H54 (cell line): Measurements from ENCODE around the gene LRCH1.
"Not testable (repeated sequence)": the region's sequence is repeated elsewhere in the genome, so short reads cannot be mapped to it uniquely, and the experiment has no call there.

ENCODE experiments used
- DNase-seq: peaks from one replicate; pipeline ENCODE4 v3.0.0; 2011; ENCODE audit warnings: low spot score, mixed read lengths; ENCODE audit not compliant: insufficient read length
- FAIRE-seq: peaks from 3 replicates; lab custom pipeline; 2011; peaks lifted over from hg19 to GRCh38; lab: Jason Lieb, UNC
- POLR2A ChIP-seq: IDR thresholded peaks from 2 replicates; pipeline ENCODE4 v1.6.1; 2011; ENCODE audit warnings: low read depth, mild to moderate bottlenecking, low read length

The LRCH1 gene

GRCh38 chr13:46552889-46553520 is at the start of gene LRCH1:
Gene LRCH1 (plus strand): TSS chr13:46553170. CDS start chr13:46553397, 227 bp downstream.
- DNase-seq, result peak; percentile 58
- TF ChIP-seq POLR2A, result peak; percentile 38; the same call in 1 of the 2 replicates
- FAIRE-seq, result no peak

- no peak for FAIRE-seq
- no peak for TF ChIP-seq POLR2A
- no peak for DNase-seq
These were observed 48.9 kb upstream of the LRCH1 start for GRCh38 chr13:46504036-46504435.

GRCh38 chr13:46507981-46508380 is 45.0 kb upstream of the LRCH1 start:
- no peak for TF ChIP-seq POLR2A
- DNase-seq (no peak), FAIRE-seq (no peak)

GRCh38 chr13:46509981-46510380 is 43.0 kb upstream of the LRCH1 start:
- TF ChIP-seq POLR2A, result no peak
- no peak for DNase-seq
- no peak for FAIRE-seq

GRCh38 chr13:46515803-46516202 is 37.2 kb upstream of the LRCH1 start:
- no peak for FAIRE-seq
- no peak for TF ChIP-seq POLR2A
- DNase-seq, result no peak

GRCh38 chr13:46516599-46517338 is 36.2 kb upstream of the LRCH1 start:
- no peak for FAIRE-seq
- no peak for TF ChIP-seq POLR2A

GRCh38 chr13:46517748-46518147 is 35.2 kb upstream of the LRCH1 start:
- DNase-seq, FAIRE-seq: not testable (repeated sequence)

More at GRCh38 chr13:46516599-46517338, 36.2 kb upstream of the LRCH1 start:
- DNase-seq, result no peak

- no peak for TF ChIP-seq POLR2A
- FAIRE-seq (no peak), DNase-seq (no peak)
These were observed 33.8 kb upstream of the LRCH1 start for GRCh38 chr13:46519182-46519581.

GRCh38 chr13:46520166-46520565 is 32.8 kb upstream of the LRCH1 start:
- FAIRE-seq (no peak), DNase-seq (no peak)
- no peak for TF ChIP-seq POLR2A

GRCh38 chr13:46521486-46521885 is 31.5 kb upstream of the LRCH1 start:
- FAIRE-seq (no peak), DNase-seq (no peak)
- TF ChIP-seq POLR2A, result no peak

- FAIRE-seq, result no peak
- no peak for DNase-seq
- no peak for TF ChIP-seq POLR2A
These were observed 30.8 kb upstream of the LRCH1 start for GRCh38 chr13:46521921-46522747.

- DNase-seq, result no peak
- FAIRE-seq, result no peak
- TF ChIP-seq POLR2A, result no peak
These were observed 30.3 kb upstream of the LRCH1 start for GRCh38 chr13:46522748-46523030.

GRCh38 chr13:46523972-46524752 is 28.8 kb upstream of the LRCH1 start:
- no peak for DNase-seq

More at GRCh38 chr13:46523972-46524752, 28.8 kb upstream of the LRCH1 start:
- no peak for TF ChIP-seq POLR2A
- FAIRE-seq, result no peak
